Cerebellar nuclear complex (tissue), 1 donor: Measurements from ENCODE around the gene ATP6V1E1.
"Not testable (repeated sequence)": the region's sequence is repeated elsewhere in the genome, so short reads cannot be mapped to it uniquely, and the experiment has no call there.

Experiments used
- DNase-seq, 2 experiments: peaks; one replicate each; lab custom pipeline; 2025; lab: John Stamatoyannopoulos, UW

Gene ATP6V1E1

GRCh38 chr22:17581056-17581455 lies 47.5 kb downstream of the ATP6V1E1 start:
- no peak for DNase-seq

GRCh38 chr22:17580441-17581031 lies 48.0 kb downstream of the ATP6V1E1 start:
- no peak for DNase-seq

- no peak for DNase-seq
Measured at GRCh38 chr22:17579535-17579981, 49.0 kb downstream of the ATP6V1E1 start.

- no peak for DNase-seq
Measured at GRCh38 chr22:17578136-17578754, 50.3 kb downstream of the ATP6V1E1 start.

- no peak for DNase-seq
Measured at GRCh38 chr22:17576470-17576869, 52.1 kb downstream of the ATP6V1E1 start.

GRCh38 chr22:17575681-17576080 lies 52.9 kb downstream of the ATP6V1E1 start:
- DNase-seq, result no peak

GRCh38 chr22:17575151-17575550 lies 53.4 kb downstream of the ATP6V1E1 start:
- no peak for DNase-seq

- DNase-seq, result no peak
Measured at GRCh38 chr22:17570851-17571631, 57.5 kb downstream of the ATP6V1E1 start.

- no peak for DNase-seq
Measured at GRCh38 chr22:17569971-17570511, 58.5 kb downstream of the ATP6V1E1 start.

GRCh38 chr22:17566776-17567175 lies 61.8 kb downstream of the ATP6V1E1 start:
- no peak for DNase-seq

- DNase-seq, result not testable (repeated sequence)
Measured at GRCh38 chr22:17566016-17566687, 62.4 kb downstream of the ATP6V1E1 start.

- no peak for DNase-seq
Measured at GRCh38 chr22:17563936-17564391, 64.6 kb downstream of the ATP6V1E1 start.

- DNase-seq, result no peak
Measured at GRCh38 chr22:17562906-17563870, 65.4 kb downstream of the ATP6V1E1 start, which contains the start of gene SLC25A18. Gene SLC25A18, plus strand, starts transcription at chr22:17563498. Its CDS starts 16,447 bp downstream, at chr22:17579945.

- no peak for DNase-seq
Measured at GRCh38 chr22:17559188-17559587, 69.4 kb downstream of the ATP6V1E1 start.

- DNase-seq, result no peak
Measured at GRCh38 chr22:17554814-17555213, 73.7 kb downstream of the ATP6V1E1 start.

GRCh38 chr22:17552737-17553136 lies 75.8 kb downstream of the ATP6V1E1 start:
- no peak for DNase-seq

GRCh38 chr22:17549655-17550054 lies 78.9 kb downstream of the ATP6V1E1 start:
- DNase-seq, result no peak

- DNase-seq, result no peak
Measured at GRCh38 chr22:17549183-17549582, 79.4 kb downstream of the ATP6V1E1 start.

GRCh38 chr22:17548756-17549035 lies 79.9 kb downstream of the ATP6V1E1 start:
- no peak for DNase-seq

- no peak for DNase-seq
Measured at GRCh38 chr22:17548010-17548755, 80.4 kb downstream of the ATP6V1E1 start.
